Measurements from ENCODE around the gene CTNNA2. TPM values are rescaled to one million over a fixed set of nuclear protein-coding genes. Genes with fewer than 3 reads are reported as not detected.

CTNNA2 gene
- total and polyA plus RNA-seq, 9 of the 15 experiments (the other 6 are each of a cell fraction or from before 2014, with no cell fraction given) = 0.03 to 0.40 (median 0.15) TPM

GRCh38 chr2:80168037-80168436 lies 655.2 kb downstream of the CTNNA2 start (continued):
- TF ChIP-seq DDX20 (tag; IDR thresholded peaks at IDR 0.05; ENCODE audit: low read depth) (no peak), THAP12 (CRISPR knock-in tag; IDR thresholded peaks at IDR 0.05) (no peak), PRDM10 (IDR thresholded peaks at IDR 0.05; ENCODE audit: partially characterized antibody) (peak; percentile 13), CEBPG (CRISPR knock-in tag; IDR thresholded peaks at IDR 0.05) (no peak), CEBPG (tag; conservative IDR thresholded peaks at IDR 0.05 in 1 of 2, IDR thresholded peaks at IDR 0.05 in 1 of 2) (no peak), SRSF1 (IDR thresholded peaks at IDR 0.05; ENCODE audit: low read depth, low read length) (no peak), MYNN (IDR thresholded peaks at IDR 0.05) (no peak), MYNN (CRISPR knock-in tag; IDR thresholded peaks at IDR 0.05) (no peak)

Data from K562 (cell line).